Cardiac muscle cell (in vitro differentiated cells and primary cell): ENCODE data around the gene MXI1. TPM values are rescaled to one million over a fixed set of nuclear protein-coding genes. Genes with fewer than 3 reads are reported as not detected.

Experiments used
- DNase-seq, 2 donors: peaks; one replicate each; pipeline versions ENCODE4 v3.0.0 to v3.0.0-alpha.2; 2010 to 2017; ENCODE audit warnings: low read depth in 1 of 2, low spot score in 1 of 2
- H3K27ac ChIP-seq: fragments of 200-600 bp; sonication (generic); 2 replicates; pipeline ENCODE4 v1.5.1; 2016
- H3K27me3 ChIP-seq: fragments of 200-600 bp; sonication (generic); 2 replicates; pipeline ENCODE4 v1.6.0; 2016; ENCODE audit warnings: control low read depth
- H3K36me3 ChIP-seq: fragments of 200-600 bp; sonication (generic); 2 replicates; pipeline ENCODE4 v1.5.1; 2016; ENCODE audit warnings: control low read depth
- H3K4me1 ChIP-seq: fragments of 200-600 bp; sonication (generic); 2 replicates; pipeline ENCODE4 v1.8.1; 2017; ENCODE audit warnings: low read depth, mild to moderate bottlenecking, mixed run types
- H3K4me3 ChIP-seq: fragments of 200-600 bp; sonication (generic); 2 replicates; pipeline ENCODE4 v1.5.1; 2016; ENCODE audit warnings: mild to moderate bottlenecking
- H3K9me3 ChIP-seq: fragments of 200-600 bp; sonication (generic); 2 replicates; pipeline ENCODE4 v1.5.1; 2017; ENCODE audit warnings: low read depth, mild to moderate bottlenecking, control low read depth
- polyA plus RNA-seq: library from polyadenylated mRNA; unstranded; fragments of >200 nt; fragmentation: Nextera tagmentation; extraction: Ambion mirVana; gene quantifications from 2 replicates; pipeline ENCODE4 v1.2.1, GENCODE V29; 2016
- total RNA-seq: library from RNA; depleted of rRNA; stranded (reverse); fragments of >200 nt; gene quantifications from 2 replicates; pipeline ENCODE4 v1.2.3, GENCODE V29; 2016
- TF ChIP-seq, protein P1 (sequence below): IDR thresholded peaks from 2 replicates; pipeline ENCODE4 v1.5.1; 2012; ENCODE audit warnings: low read depth, mild to moderate bottlenecking, low read length

Gene MXI1
- total and polyA plus RNA-seq, 2 experiments from 2014 or later = 55.0 to 68.4 TPM

GRCh38 chr10:110237894-110238480 is 30.6 kb downstream of the MXI1 start:
- Histone ChIP-seq H3K36me3 (no peaks in the 10 kb centered on the region), H3K4me1 (peaks cover 4% of the 10 kb centered on the region), H3K4me3 (no peak overlapping the region), H3K27ac (peak overlapping the region; percentile 5), H3K27me3 (no peaks in the 10 kb centered on the region), H3K9me3 (no peaks in the 10 kb centered on the region)
- DNase-seq = no peak
- TF ChIP-seq, protein P1, sequence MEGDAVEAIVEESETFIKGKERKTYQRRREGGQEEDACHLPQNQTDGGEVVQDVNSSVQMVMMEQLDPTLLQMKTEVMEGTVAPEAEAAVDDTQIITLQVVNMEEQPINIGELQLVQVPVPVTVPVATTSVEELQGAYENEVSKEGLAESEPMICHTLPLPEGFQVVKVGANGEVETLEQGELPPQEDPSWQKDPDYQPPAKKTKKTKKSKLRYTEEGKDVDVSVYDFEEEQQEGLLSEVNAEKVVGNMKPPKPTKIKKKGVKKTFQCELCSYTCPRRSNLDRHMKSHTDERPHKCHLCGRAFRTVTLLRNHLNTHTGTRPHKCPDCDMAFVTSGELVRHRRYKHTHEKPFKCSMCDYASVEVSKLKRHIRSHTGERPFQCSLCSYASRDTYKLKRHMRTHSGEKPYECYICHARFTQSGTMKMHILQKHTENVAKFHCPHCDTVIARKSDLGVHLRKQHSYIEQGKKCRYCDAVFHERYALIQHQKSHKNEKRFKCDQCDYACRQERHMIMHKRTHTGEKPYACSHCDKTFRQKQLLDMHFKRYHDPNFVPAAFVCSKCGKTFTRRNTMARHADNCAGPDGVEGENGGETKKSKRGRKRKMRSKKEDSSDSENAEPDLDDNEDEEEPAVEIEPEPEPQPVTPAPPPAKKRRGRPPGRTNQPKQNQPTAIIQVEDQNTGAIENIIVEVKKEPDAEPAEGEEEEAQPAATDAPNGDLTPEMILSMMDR = no peak

DNA sequence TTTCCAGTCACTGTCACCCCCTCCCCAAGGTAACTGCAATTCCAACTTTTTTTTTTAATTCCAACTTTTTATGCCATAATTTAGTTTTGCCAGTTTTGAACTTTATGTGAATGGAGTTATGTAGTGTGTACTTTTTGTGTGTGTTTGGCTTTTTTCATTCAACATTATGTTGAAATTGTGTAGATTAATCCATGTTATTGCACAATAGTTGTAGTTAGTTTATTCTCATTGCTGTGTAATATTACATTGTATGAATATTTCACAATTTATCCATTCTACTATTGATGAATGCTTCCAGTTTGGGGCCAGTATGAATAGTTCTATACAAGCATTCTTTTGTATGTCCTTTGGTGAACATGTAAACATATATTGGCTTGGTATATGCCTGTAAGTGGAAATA is 32.5 kb downstream of the MXI1 start:
- H3K4me1 ChIP-seq = peaks cover 4% of the 10 kb centered on the region
- TF ChIP-seq, protein P1 = no peak
- peak in 1 of 2 donors; percentile 14 for DNase-seq
- H3K4me3 ChIP-seq = no peak overlapping the region
- peaks cover 2% of the 10 kb centered on the region for H3K36me3 ChIP-seq
- no peaks in the 10 kb centered on the region for H3K27me3 ChIP-seq
- H3K27ac ChIP-seq = no peak overlapping the region
- no peaks in the 10 kb centered on the region for H3K9me3 ChIP-seq

DNA sequence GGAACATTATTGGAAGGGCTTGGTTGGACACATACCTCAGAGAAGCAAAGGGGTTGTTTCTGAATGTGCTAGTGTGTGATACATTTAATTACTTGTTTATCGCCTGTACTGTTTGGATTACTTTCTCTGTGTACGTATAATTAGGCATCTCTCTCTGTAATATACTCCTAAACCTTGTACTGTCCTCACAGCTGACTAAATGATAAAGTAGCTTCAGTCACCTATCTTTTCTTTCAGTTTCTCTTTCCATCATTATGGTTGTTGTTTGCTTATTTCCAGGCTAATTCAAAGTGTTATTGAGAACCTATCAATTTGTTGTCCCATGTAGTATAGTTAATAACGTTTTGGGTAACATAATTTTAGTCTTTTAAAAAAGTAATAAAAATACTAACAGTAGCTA is 34.0 kb downstream of the MXI1 start:
- no peak overlapping the region for H3K4me3 ChIP-seq
- H3K36me3 ChIP-seq = peaks cover 5% of the 10 kb centered on the region
- H3K27ac ChIP-seq = no peak overlapping the region
- no peaks in the 10 kb centered on the region for H3K9me3 ChIP-seq
- DNase-seq = no peak
- peaks cover 4% of the 10 kb centered on the region for H3K4me1 ChIP-seq
- no peaks in the 10 kb centered on the region for H3K27me3 ChIP-seq
- TF ChIP-seq, protein P1 = no peak

- H3K27ac ChIP-seq = no peak overlapping the region
- no peak for DNase-seq
- H3K4me1 ChIP-seq = peaks cover 4% of the 10 kb centered on the region
- peaks cover 5% of the 10 kb centered on the region for H3K36me3 ChIP-seq
- TF ChIP-seq, protein P1 = no peak
- H3K27me3 ChIP-seq = no peaks in the 10 kb centered on the region
- no peak overlapping the region for H3K4me3 ChIP-seq
- no peaks in the 10 kb centered on the region for H3K9me3 ChIP-seq
These were observed 34.4 kb downstream of the MXI1 start for GRCh38 chr10:110241841-110242240.

DNA sequence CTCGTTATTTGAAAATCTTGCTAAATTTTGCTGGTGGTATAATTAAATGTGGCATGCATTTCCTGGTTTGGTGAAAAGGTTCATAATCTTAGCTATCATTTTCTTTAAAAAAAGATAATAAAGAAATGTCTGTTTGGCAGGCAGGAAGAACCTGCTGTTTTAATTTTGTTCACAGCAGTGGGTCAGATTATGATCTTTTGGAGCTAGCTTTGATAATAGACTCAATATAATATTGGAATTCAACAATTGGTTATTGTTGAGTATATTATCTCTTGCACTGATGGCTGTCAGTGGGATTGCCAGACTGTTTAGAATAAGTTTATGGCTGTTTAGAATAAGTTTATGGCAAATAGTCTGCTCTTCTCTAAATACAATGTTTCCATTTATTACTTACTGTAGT is 35.1 kb downstream of the MXI1 start:
- DNase-seq = no peak
- no peak overlapping the region for H3K4me3 ChIP-seq
- H3K27ac ChIP-seq = no peak overlapping the region
- TF ChIP-seq, protein P1 = no peak
- peaks cover 5% of the 10 kb centered on the region for H3K36me3 ChIP-seq
- H3K4me1 ChIP-seq = peaks cover 4% of the 10 kb centered on the region
- H3K9me3 ChIP-seq = no peaks in the 10 kb centered on the region
- no peaks in the 10 kb centered on the region for H3K27me3 ChIP-seq
